GM21723 (cell line): Measurements from ENCODE around the gene STARD10.
"Not testable (repeated sequence)": the region's sequence is repeated elsewhere in the genome, so short reads cannot be mapped to it uniquely, and the experiment has no call there.

Experiments used
- ATAC-seq: cut with Tn5 transposase; IDR thresholded peaks from one replicate; pipeline ENCODE4 v1.9.1; 2021; ENCODE audit warnings: mild to moderate bottlenecking, moderate library complexity; ENCODE audit not compliant: unreplicated experiment

STARD10 gene

GRCh38 chr11:72826191-72826941, 32.5 kb upstream of the STARD10 start:
- ATAC-seq = no peak

- no peak for ATAC-seq
Observed at GRCh38 chr11:72825661-72826060, 31.8 kb upstream of the STARD10 start.

- no peak for ATAC-seq
Observed at GRCh38 chr11:72824811-72825505, 31.1 kb upstream of the STARD10 start.

- ATAC-seq = no peak
Observed at GRCh38 chr11:72824020-72824419, 30.2 kb upstream of the STARD10 start.

GRCh38 chr11:72823105-72823804, 29.4 kb upstream of the STARD10 start:
- no peak for ATAC-seq

GRCh38 chr11:72821920-72822799, 28.3 kb upstream of the STARD10 start:
- no peak for ATAC-seq

GRCh38 chr11:72821221-72821919, 27.5 kb upstream of the STARD10 start:
- ATAC-seq = no peak

GRCh38 chr11:72820439-72821139, 26.7 kb upstream of the STARD10 start:
- no peak for ATAC-seq

GRCh38 chr11:72818971-72819370, 25.1 kb upstream of the STARD10 start:
- no peak for ATAC-seq

- ATAC-seq = no peak
Observed at GRCh38 chr11:72817966-72818365, 24.1 kb upstream of the STARD10 start.

- ATAC-seq = no peak
Observed at GRCh38 chr11:72816404-72816990, 22.6 kb upstream of the STARD10 start.

GRCh38 chr11:72815110-72815618, 21.3 kb upstream of the STARD10 start:
- ATAC-seq = peak; percentile 9

GRCh38 chr11:72814286-72815109, 20.7 kb upstream of the STARD10 start, which contains the start of gene ATG16L2:
Gene ATG16L2 (plus strand): TSS chr11:72814411. CDS start chr11:72814446, 35 bp downstream.
- ATAC-seq = peak; percentile 55

GRCh38 chr11:72813740-72814285, 20.0 kb upstream of the STARD10 start:
- peak; percentile 53 for ATAC-seq

- peak; percentile 37 for ATAC-seq
Observed at GRCh38 chr11:72812967-72813739, 19.3 kb upstream of the STARD10 start.

GRCh38 chr11:72812604-72812966, 18.7 kb upstream of the STARD10 start:
- no peak for ATAC-seq

GRCh38 chr11:72811686-72812085, 17.8 kb upstream of the STARD10 start:
- not testable (repeated sequence) for ATAC-seq
